GM21447 (cell line): ENCODE results near the gene KIF1B.
"Not testable (repeated sequence)": the region's sequence is repeated elsewhere in the genome, so short reads cannot be mapped to it uniquely, and the experiment has no call there.

Experiments used
- ATAC-seq: cut with Tn5 transposase; IDR thresholded peaks from one replicate; pipeline ENCODE4 v1.9.1; 2021; ENCODE audit not compliant: unreplicated experiment

The KIF1B gene

DNA sequence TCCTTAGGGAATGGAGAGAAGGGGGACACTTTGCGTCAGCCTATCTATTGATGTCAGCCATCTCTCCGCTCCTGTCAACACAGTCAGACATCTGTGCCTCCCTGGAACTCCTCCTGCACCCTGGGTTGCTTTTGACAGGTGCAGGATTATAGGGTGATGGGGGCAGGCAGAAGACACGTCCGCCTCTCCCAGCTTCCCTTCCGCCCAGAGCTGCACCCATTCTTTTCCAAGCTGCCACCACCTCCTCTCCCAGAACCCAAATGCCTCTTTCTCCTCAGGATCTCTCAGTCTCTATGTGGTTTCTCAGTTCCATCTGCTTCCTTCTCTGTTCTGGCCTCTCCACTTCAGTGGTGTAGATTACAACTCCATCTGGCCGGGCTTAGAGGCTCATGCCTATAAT is 17.1 kb upstream of the KIF1B start:
- ATAC-seq: no peak

DNA sequence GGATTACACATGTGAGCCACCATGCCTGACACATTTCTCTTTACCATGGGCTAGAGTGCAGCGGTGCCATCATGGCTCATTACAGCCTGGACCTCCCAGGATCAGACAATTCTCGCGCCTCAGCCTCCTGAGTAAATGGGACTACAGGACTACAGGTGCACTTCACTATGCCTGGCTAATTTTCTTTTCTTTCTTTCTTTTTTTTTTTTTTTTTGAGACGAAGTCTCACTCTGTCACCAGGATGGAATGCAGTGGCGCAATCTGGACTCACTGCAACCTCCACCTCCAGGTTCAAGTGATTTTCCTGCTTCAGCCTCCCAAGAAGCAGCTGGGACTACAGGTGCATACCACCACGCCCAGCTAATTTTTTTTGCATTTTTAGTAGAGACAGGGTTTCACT is 14.8 kb upstream of the KIF1B start:
- ATAC-seq: no peak

DNA sequence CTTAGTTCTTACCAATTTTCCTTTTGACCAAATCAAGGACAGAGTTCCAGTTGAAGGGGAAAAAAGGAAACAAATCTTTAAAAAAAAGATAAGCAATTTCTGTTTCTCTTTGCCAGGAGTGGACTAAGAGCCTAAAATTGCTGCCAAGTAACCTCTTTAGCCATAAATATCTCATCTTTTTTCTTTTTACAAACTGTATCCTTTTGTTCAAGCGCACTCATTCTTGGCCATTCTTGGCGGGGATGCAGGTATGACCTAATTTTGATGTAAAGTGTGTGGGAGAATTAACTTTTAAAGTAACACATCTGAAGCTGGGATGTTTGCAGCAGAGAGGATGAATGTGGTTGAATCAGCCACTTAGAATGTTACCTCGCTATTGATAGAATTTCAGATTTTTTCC is 13.4 kb upstream of the KIF1B start:
- ATAC-seq: no peak

DNA sequence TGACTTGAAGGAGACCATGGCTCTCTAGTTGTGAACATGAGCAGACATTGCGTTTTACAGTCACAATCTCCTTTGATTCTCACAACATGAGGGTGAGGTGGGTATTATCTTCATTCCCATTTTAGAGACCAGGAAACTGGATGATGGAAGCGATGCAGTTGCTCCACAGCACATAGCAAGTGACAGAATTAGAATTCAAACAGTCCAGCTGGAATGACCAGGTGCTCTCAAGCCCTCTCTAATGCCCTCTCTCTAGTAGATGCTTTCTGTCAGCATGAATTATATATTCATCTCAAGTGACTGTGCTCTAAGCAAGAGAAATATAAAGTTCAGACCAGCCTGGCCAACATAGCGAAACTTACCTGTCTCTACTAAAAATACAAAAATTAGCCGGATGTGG is 9.8 kb upstream of the KIF1B start:
- no peak for ATAC-seq

DNA sequence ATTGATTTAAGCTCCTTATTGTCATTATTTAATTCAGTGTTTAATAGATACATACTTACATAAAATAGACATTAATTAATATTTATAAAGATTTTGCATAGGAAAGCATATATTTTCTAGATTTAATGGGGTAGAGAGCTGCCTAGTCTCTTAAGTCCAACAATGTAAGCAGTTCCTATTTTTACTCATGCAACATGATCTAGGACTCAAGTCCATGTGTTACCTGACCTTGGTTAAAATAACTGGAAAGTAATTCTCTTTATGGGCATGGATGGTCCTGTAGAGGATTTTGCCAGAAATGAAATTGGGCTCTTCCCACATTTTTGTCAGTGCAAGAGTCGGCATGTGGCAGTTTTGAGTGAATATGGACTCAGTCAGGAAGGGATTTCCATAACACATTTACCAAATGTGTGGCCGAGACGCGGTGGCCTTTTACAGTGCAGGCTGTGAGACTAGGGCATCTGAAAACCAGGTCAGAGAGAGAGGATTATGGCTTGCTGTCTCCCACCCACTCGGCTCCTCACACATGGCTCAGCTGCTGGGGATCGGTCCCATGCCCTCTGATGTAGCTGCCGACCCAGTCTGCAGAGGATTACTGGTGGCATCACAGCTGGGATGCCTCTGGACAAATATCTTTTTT is 6.2 kb upstream of the KIF1B start:
- ATAC-seq: no peak

GRCh38 chr1:10205206-10205605 is 5.2 kb upstream of the KIF1B start:
- ATAC-seq: not testable (repeated sequence)

GRCh38 chr1:10207810-10208209 is 2.6 kb upstream of the KIF1B start:
- ATAC-seq: no peak

DNA sequence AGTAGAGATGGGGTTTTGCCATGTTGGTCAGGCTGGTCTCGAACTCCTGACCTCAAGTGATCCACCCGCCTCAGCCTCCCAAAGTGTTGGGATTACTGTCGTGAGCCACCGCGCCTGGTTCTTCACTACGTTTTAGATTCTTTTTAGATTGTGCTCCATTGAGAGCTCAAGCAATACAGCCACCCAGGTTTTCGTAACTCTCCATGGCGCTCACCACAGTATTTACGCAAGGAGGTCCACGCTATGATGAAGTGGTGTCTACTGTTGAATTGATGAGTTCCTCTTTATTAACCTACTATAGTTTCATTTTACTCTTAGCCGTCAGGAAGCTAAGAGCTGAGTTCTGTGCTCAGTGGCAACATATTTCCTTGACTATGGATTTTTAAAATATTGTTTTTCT is 1.8 kb upstream of the KIF1B start:
- no peak for ATAC-seq

DNA sequence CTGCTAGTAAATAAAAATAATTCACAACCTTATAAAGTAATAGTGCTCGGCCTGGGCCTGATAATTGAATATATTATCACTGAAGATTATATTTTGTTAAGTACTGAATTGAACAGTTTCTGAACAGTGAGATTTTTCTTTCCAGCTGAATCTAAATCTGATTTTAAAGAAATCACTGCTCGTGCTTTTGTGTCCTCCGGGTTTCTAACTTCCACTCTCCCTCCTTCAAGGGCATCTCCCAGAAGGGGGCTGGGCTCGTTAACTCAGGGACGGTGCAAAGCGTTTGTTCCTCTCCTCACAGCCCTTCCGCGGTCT is 823 bp upstream of the KIF1B start:
- ATAC-seq: no peak

DNA sequence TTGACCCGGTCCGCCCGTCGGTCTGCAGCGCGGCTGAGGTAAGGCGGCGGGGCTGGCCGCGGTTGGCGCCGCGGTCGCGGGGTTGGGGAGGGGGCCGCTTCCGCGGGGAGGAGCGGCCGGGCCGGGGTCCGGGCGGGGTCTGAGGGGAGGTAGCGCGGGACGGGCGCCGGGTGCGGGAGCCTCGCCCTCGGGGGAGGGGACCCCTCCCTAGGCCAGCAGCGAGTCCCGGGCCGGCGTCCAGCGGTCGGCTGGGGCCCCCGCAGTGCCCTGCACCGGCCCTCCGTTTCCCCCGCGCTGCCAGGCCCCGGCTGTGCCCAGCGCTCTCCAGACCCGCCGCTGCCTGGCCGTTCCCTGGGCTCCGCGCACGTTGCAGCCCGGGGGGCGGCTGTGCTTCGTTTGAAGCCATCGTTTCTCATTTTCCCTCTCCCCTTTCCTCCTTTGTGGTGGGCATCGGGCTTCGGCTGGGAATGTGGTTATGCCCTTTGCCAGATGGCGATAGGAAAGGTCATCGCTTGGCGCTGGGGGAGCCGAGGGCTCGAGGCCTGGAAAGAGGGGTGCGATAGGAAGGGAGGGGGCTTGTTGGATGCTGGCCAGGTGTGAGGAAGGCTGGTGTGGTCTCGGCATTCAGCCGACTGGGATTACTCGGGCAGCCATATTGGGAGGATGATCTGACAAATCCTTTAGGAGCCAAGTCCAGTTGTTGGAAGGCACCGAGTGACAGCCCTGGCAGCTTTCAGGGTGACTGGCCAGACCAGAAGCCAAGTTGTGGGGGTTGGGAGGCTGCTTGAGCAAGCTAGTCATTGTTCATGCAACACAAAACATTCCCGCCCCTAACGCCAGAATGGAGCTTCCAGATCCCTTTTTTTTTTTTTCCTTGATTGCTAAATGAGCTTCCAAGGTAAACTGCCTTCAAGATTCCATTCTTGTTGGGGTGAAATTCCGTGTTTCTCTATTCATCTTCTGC is 753 bp downstream of the KIF1B start:
- ATAC-seq: no peak

GRCh38 chr1:10211805-10212410 is 1.5 kb downstream of the KIF1B start:
- ATAC-seq: no peak

- ATAC-seq: no peak
Observed at GRCh38 chr1:10212476-10212875, 2.1 kb downstream of the KIF1B start.

DNA sequence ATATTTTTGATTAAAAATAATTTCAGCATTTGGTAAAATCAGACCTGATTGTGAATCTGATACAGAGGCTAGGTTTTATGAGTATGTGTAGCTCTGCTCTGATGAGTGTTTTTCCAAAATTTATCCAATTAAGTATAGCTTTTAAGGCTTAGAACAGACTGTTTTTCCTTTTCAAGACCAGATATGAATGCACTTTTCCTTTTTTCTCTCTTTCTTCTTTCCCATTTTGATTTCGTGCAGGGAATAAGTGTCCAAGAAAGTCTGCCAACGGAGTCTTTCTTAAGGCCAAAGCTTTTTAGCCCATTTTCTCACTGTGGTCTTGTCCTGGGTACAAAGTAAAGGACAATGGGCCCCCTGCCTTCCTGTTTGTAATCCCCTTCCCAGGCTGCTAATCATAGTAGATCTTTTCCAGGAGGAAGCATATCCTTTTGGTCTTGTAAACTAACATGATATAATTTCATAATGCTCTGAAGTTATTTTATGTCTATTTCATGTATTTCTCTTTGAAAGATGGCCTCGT is 2.9 kb downstream of the KIF1B start:
- ATAC-seq: no peak

GRCh38 chr1:10216090-10216749 is 5.8 kb downstream of the KIF1B start:
- no peak for ATAC-seq

- ATAC-seq: no peak
Observed at GRCh38 chr1:10217748-10218441, 7.5 kb downstream of the KIF1B start.

GRCh38 chr1:10220200-10220599 is 9.8 kb downstream of the KIF1B start:
- ATAC-seq: no peak

DNA sequence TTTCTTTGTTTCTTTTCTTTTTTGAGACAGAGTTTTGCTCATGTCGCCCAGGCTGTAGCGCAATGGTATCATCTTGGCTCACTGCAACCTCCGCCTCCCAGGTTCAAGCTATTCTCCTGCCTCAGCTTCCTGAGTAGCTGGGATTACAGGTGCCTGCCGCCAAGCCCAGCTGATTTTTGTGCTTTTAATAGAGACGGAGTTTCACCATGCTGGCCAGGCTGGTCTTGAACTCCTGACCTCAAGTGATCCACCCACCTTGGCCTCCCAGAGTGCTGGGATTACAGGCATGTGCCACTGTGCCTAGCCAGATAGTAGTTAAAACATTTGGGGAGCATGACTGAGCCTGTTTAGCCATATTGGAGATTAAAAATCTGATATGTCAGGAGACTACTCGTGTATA is 10.3 kb downstream of the KIF1B start:
- ATAC-seq: not testable (repeated sequence)

GRCh38 chr1:10225573-10225972 is 15.2 kb downstream of the KIF1B start:
- no peak for ATAC-seq

DNA sequence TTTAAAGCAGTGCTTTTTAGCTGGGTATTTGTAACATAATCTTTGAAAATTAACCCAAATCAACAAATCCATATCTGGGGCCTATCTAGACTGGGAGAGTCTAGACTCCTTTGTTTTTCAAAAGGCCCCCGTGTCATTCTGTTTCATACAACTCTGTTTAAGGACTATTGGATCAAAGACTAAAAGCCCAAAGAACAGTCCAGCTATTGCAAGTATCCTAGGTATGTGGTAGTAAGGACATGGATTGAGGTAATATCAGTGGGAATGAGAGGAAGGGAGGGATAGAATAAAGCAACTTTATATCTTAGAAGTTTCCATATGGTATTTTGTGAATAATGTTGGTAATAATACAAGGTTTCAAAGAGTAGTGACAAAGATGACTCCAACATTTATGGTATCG is 18.2 kb downstream of the KIF1B start:
- no peak for ATAC-seq

GRCh38 chr1:10229903-10230302 is 19.5 kb downstream of the KIF1B start:
- no peak for ATAC-seq

DNA sequence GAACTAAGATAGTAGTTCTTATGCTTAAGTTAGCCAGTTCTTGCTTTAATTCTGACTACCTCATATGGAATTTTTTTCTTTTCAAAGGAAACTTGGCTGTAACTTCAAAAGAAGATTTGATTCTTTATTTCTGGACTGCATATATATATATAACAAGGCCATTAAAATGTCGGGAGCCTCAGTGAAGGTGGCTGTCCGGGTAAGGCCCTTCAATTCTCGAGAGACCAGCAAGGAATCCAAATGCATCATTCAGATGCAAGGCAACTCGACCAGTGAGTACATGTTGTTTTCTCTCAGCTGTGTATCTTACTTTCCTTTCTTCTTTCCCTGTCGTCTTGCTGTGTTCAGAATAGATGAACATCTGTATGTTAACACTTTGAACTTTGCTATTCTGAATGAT is 21.8 kb downstream of the KIF1B start:
- ATAC-seq: no peak
